SK-N-SH treated with all-trans-retinoic acid at 6 μM for 48 hours (cell line): ENCODE results near the gene POU2F3.

Experiments
- ARNTL ChIP-seq: fragments of 450-650 bp; formaldehyde crosslinking; IDR thresholded peaks from 2 replicates; pipeline ENCODE4 v1.5.0; 2020; ENCODE audit warnings: low read depth, mild to moderate bottlenecking, moderate library complexity, borderline replicate concordance
- BACH2 ChIP-seq: fragments of 250-450 bp; sonication (Bioruptor Pico); IDR thresholded peaks from 2 replicates; pipeline ENCODE4 v1.9.0; 2021; ENCODE audit warnings: mild to moderate bottlenecking, borderline replicate concordance
- CSDC2 ChIP-seq: fragments of 250-450 bp; sonication (Bioruptor Pico); IDR thresholded peaks from 2 replicates; pipeline ENCODE4 v1.5.0; 2020; ENCODE audit warnings: mild to moderate bottlenecking, moderate library complexity
- ESRRG ChIP-seq: fragments of 250-450 bp; sonication (Bioruptor Pico); IDR thresholded peaks from 2 replicates; pipeline ENCODE4 v1.6.1; 2021; ENCODE audit warnings: mild to moderate bottlenecking
- GLIS3 ChIP-seq: fragments of 250-450 bp; sonication (Bioruptor Pico); IDR thresholded peaks from 2 replicates; pipeline ENCODE4 v1.5.0; 2020; ENCODE audit warnings: mild to moderate bottlenecking, moderate library complexity
- ISL1 ChIP-seq: fragments of 250-450 bp; sonication (Bioruptor Pico); IDR thresholded peaks from 2 replicates; pipeline ENCODE4 v2.1.2; 2022; ENCODE audit warnings: mild to moderate bottlenecking, moderate library complexity
- OSR1 ChIP-seq: fragments of 250-450 bp; sonication (Bioruptor Pico); IDR thresholded peaks from 2 replicates; pipeline ENCODE4 v1.8.0; 2022; ENCODE audit warnings: moderate library complexity, mild to moderate bottlenecking, inconsistent platforms
- PATZ1 ChIP-seq: fragments of 250-450 bp; sonication (Bioruptor Pico); IDR thresholded peaks from 2 replicates; pipeline ENCODE4 v1.8.0; 2020; ENCODE audit warnings: mild to moderate bottlenecking, moderate library complexity, borderline replicate concordance
- TOX ChIP-seq: fragments of 250-450 bp; sonication (Bioruptor Pico); IDR thresholded peaks from 2 replicates; pipeline ENCODE4 v1.8.0; 2021; ENCODE audit warnings: mild to moderate bottlenecking, moderate library complexity, borderline replicate concordance
- ZFP30 ChIP-seq: fragments of 450-650 bp; formaldehyde crosslinking; IDR thresholded peaks from 2 replicates; pipeline ENCODE4 v1.5.0; 2022; ENCODE audit warnings: mild to moderate bottlenecking, moderate library complexity
- ZNF565 ChIP-seq: fragments of 450-650 bp; formaldehyde crosslinking; conservative IDR thresholded peaks from 2 replicates; pipeline ENCODE4 v1.5.0; 2020; ENCODE audit warnings: low read depth, mild to moderate bottlenecking, moderate library complexity
- TF ChIP-seq, protein P1 (sequence below): fragments of 250-450 bp; sonication (Bioruptor Pico); IDR thresholded peaks from 2 replicates; pipeline ENCODE4 v1.5.0; 2020; ENCODE audit warnings: mild to moderate bottlenecking, moderate library complexity

DNA sequence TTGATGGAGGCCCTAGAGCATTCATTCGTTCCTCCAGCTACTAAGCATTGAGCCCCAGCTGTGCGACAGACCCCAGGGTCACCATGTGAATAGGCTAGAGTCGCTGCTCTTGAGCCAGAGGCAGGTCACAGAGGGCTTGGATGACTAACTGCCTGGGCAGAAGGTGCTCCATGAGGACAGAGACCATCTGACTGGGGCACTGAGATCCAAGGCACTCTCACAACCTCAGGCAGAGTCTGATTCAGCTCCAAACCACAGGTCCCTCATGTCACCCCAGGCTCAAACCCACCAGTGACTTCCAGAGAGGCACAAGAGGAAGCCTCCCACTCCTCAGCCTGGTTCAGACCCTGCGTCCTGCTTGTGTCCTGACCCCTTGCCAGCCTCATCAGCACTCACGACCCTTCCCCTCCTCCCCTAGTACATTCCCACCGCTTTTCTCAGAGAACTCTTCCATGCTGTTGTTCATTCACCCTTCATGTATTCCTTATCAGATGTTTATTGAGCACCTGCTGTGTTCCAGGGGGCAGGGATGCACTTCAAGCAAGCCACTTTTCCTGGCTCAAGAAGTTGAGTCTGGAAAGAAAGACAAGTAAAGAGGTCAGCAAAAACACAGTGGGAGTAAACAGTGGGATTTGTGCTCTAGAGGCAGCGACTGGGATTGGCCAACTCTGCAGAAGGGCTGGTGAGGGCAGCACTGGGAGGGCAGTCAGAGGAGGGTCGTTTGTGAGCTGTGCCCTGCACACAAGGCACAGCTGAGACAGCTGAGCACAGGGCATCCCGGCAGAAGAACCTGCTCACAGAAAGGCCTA, 19.8 kb upstream of the POU2F3 start:
- no peak for TF ChIP-seq GLIS3
- no peak for TF ChIP-seq CSDC2 (CRISPR knock-in tag)
- no peak for TF ChIP-seq ZFP30 (CRISPR knock-in tag)
- TF ChIP-seq PATZ1 (CRISPR knock-in tag) = no peak
- no peak for TF ChIP-seq OSR1 (CRISPR knock-in tag)
- TF ChIP-seq ARNTL (CRISPR knock-in tag) = no peak
- TF ChIP-seq ISL1 (CRISPR knock-in tag) = no peak
- no peak for TF ChIP-seq ZNF565 (CRISPR knock-in tag)
- TF ChIP-seq ESRRG (CRISPR knock-in tag) = no peak
- TF ChIP-seq, protein P1, sequence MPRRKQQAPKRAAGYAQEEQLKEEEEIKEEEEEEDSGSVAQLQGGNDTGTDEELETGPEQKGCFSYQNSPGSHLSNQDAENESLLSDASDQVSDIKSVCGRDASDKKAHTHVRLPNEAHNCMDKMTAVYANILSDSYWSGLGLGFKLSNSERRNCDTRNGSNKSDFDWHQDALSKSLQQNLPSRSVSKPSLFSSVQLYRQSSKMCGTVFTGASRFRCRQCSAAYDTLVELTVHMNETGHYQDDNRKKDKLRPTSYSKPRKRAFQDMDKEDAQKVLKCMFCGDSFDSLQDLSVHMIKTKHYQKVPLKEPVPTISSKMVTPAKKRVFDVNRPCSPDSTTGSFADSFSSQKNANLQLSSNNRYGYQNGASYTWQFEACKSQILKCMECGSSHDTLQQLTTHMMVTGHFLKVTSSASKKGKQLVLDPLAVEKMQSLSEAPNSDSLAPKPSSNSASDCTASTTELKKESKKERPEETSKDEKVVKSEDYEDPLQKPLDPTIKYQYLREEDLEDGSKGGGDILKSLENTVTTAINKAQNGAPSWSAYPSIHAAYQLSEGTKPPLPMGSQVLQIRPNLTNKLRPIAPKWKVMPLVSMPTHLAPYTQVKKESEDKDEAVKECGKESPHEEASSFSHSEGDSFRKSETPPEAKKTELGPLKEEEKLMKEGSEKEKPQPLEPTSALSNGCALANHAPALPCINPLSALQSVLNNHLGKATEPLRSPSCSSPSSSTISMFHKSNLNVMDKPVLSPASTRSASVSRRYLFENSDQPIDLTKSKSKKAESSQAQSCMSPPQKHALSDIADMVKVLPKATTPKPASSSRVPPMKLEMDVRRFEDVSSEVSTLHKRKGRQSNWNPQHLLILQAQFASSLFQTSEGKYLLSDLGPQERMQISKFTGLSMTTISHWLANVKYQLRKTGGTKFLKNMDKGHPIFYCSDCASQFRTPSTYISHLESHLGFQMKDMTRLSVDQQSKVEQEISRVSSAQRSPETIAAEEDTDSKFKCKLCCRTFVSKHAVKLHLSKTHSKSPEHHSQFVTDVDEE (CRISPR knock-in tag) = no peak
- no peak for TF ChIP-seq TOX (CRISPR knock-in tag)
- TF ChIP-seq BACH2 (CRISPR knock-in tag) = no peak
